C4-2B (cell line): ENCODE data around the gene TOMM70.

ENCODE experiments used
- ZFX ChIP-seq: fragments of 450-650 bp; IDR thresholded peaks from 2 replicates; pipeline ENCODE4 v1.6.1; 2017
- TF ChIP-seq, protein P1 (sequence below): fragments of 450-650 bp; conservative IDR thresholded peaks from 2 replicates; pipeline ENCODE4 v1.5.1; 2017; ENCODE audit warnings: mild to moderate bottlenecking

DNA sequence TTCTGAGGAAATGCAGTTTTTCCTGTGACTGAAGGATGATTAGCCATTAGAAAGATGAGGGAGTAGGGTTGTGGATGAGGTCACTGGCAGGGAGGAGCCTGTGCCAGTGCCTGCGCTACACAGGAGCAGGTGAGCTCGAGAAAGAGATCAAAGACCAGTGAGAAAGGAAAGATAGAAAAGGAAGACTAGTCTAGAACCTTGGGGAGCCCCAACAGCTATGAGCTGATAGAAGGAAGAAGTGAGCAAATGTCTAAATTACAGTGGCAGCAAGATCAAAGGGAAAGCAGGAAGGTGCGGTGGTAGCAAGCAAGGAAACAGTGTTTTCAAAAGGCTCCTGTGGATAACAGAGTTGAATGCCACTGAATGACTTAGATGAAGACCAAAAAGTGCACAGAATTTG, 40.0 kb upstream of the TOMM70 start:
- TF ChIP-seq, protein P1, sequence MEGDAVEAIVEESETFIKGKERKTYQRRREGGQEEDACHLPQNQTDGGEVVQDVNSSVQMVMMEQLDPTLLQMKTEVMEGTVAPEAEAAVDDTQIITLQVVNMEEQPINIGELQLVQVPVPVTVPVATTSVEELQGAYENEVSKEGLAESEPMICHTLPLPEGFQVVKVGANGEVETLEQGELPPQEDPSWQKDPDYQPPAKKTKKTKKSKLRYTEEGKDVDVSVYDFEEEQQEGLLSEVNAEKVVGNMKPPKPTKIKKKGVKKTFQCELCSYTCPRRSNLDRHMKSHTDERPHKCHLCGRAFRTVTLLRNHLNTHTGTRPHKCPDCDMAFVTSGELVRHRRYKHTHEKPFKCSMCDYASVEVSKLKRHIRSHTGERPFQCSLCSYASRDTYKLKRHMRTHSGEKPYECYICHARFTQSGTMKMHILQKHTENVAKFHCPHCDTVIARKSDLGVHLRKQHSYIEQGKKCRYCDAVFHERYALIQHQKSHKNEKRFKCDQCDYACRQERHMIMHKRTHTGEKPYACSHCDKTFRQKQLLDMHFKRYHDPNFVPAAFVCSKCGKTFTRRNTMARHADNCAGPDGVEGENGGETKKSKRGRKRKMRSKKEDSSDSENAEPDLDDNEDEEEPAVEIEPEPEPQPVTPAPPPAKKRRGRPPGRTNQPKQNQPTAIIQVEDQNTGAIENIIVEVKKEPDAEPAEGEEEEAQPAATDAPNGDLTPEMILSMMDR, result no peak
- no peak for TF ChIP-seq ZFX
